Measurements from ENCODE around the gene MRPS33. TPM values are rescaled to one million over a fixed set of nuclear protein-coding genes. Genes with fewer than 3 reads are reported as not detected.

Gene MRPS33
- polyA plus RNA-seq (2013, experiment 1 of 2) = 85.4 TPM
- 89.0 TPM for polyA plus RNA-seq (2013, experiment 2 of 2)

- Histone ChIP-seq H3K27ac (ENCODE audit: low read depth, low read length) (no peak within 1 kb of the TSS), H3K9ac (ENCODE audit: low read length) (peak within 1 kb of the TSS; percentile 89), H3K27me3 (ENCODE audit: insufficient read depth, low read length, poor library complexity) (no peaks in the 10 kb centered on the region), H3K4me2 (ENCODE audit: low read length) (peak within 1 kb of the TSS; percentile 70), H2BK5ac (ENCODE audit: low read length) (peak within 1 kb of the TSS; percentile 66), H4K5ac (ENCODE audit: low read length) (peak within 1 kb of the TSS; percentile 61), H3K79me2 (ENCODE audit: control insufficient read depth, insufficient read depth, low read length) (peaks cover 2% of the 10 kb centered on the region), H3K56ac (ENCODE audit: low read length) (peak within 1 kb of the TSS; percentile 97), H3K23ac (ENCODE audit: low read length) (no peak within 1 kb of the TSS), H3K36me3 (ENCODE audit: control insufficient read depth, insufficient read depth, low read length) (no peaks in the 10 kb centered on the region), H3K4me1 (ENCODE audit: control insufficient read depth, low read depth, low read length) (peaks cover 4% of the 10 kb centered on the region), H3K4ac (ENCODE audit: low read depth, low read length) (peak within 1 kb of the TSS; percentile 17), H3K4me3 (ENCODE audit: low read length) (peak within 1 kb of the TSS; percentile 87), H3K18ac (ENCODE audit: low read length) (peak within 1 kb of the TSS; percentile 33), H2AK5ac (ENCODE audit: low read length) (no peak within 1 kb of the TSS), H2BK15ac (replicated peaks; ENCODE audit: low read depth) (no peak within 1 kb of the TSS), H2BK120ac (ENCODE audit: low read depth, low read length) (no peak within 1 kb of the TSS), H4K8ac (ENCODE audit: low read depth, low read length) (peak within 1 kb of the TSS; percentile 97), H3K79me1 (ENCODE audit: low read length) (peaks cover 7% of the 10 kb centered on the region)
- peak; percentile 98 for DNase-seq
- WGBS (ENCODE audit: extremely low coverage, insufficient coverage, low lambda C conversion rate) = no CpG with 5 or more reads among the region's 47 CpGs
Observed at GRCh38 chr7:141014524-141015395, at the start of gene MRPS33. Gene MRPS33, minus strand, starts transcription at chr7:141014952. Its CDS starts 4,319 bp downstream, at chr7:141010633.

- H2BK5ac ChIP-seq (ENCODE audit: low read length) = no peak overlapping the region
- H4K5ac ChIP-seq (ENCODE audit: low read length) = no peak overlapping the region
- H2BK120ac ChIP-seq (ENCODE audit: low read depth, low read length) = no peak overlapping the region
- H3K27me3 ChIP-seq (ENCODE audit: insufficient read depth, low read length, poor library complexity) = no peaks in the 10 kb centered on the region
- no peak overlapping the region for H3K27ac ChIP-seq (ENCODE audit: low read depth, low read length)
- no peak overlapping the region for H4K8ac ChIP-seq (ENCODE audit: low read depth, low read length)
- no peak overlapping the region for H3K4me3 ChIP-seq (ENCODE audit: low read length)
- H3K56ac ChIP-seq (ENCODE audit: low read length) = no peak overlapping the region
- H3K9ac ChIP-seq (ENCODE audit: low read length) = no peak overlapping the region
- DNase-seq = no peak
- H2BK15ac ChIP-seq (replicated peaks; ENCODE audit: low read depth) = no peak overlapping the region
- no peaks in the 10 kb centered on the region for H3K4me1 ChIP-seq (ENCODE audit: control insufficient read depth, low read depth, low read length)
- no peak overlapping the region for H3K4ac ChIP-seq (ENCODE audit: low read depth, low read length)
- H3K4me2 ChIP-seq (ENCODE audit: low read length) = no peak overlapping the region
- no peak overlapping the region for H2AK5ac ChIP-seq (ENCODE audit: low read length)
- H3K79me1 ChIP-seq (ENCODE audit: low read length) = no peaks in the 10 kb centered on the region
- H3K36me3 ChIP-seq (ENCODE audit: control insufficient read depth, insufficient read depth, low read length) = no peaks in the 10 kb centered on the region
- WGBS (ENCODE audit: extremely low coverage, insufficient coverage, low lambda C conversion rate) = no CpG with 5 or more reads among the region's 3 CpGs
- H3K79me2 ChIP-seq (ENCODE audit: control insufficient read depth, insufficient read depth, low read length) = no peaks in the 10 kb centered on the region
- no peak overlapping the region for H3K18ac ChIP-seq (ENCODE audit: low read length)
- no peak overlapping the region for H3K23ac ChIP-seq (ENCODE audit: low read length)
Observed at GRCh38 chr7:141057788-141058187, 43.0 kb upstream of the MRPS33 start.

GRCh38 chr7:141055146-141055545, 40.4 kb upstream of the MRPS33 start:
- no peak for DNase-seq
- Histone ChIP-seq H3K4me2 (ENCODE audit: low read length) (no peak overlapping the region), H3K56ac (ENCODE audit: low read length) (no peak overlapping the region), H3K4me1 (ENCODE audit: control insufficient read depth, low read depth, low read length) (no peaks in the 10 kb centered on the region), H3K79me1 (ENCODE audit: low read length) (no peaks in the 10 kb centered on the region), H2BK15ac (replicated peaks; ENCODE audit: low read depth) (no peak overlapping the region), H2AK5ac (ENCODE audit: low read length) (no peak overlapping the region), H3K4ac (ENCODE audit: low read depth, low read length) (no peak overlapping the region), H3K36me3 (ENCODE audit: control insufficient read depth, insufficient read depth, low read length) (no peaks in the 10 kb centered on the region), H3K27ac (ENCODE audit: low read depth, low read length) (no peak overlapping the region), H3K27me3 (ENCODE audit: insufficient read depth, low read length, poor library complexity) (no peaks in the 10 kb centered on the region), H3K18ac (ENCODE audit: low read length) (no peak overlapping the region), H4K5ac (ENCODE audit: low read length) (no peak overlapping the region), H3K79me2 (ENCODE audit: control insufficient read depth, insufficient read depth, low read length) (no peaks in the 10 kb centered on the region), H3K4me3 (ENCODE audit: low read length) (no peak overlapping the region), H3K23ac (ENCODE audit: low read length) (no peak overlapping the region), H2BK120ac (ENCODE audit: low read depth, low read length) (no peak overlapping the region), H3K9ac (ENCODE audit: low read length) (no peak overlapping the region), H4K8ac (ENCODE audit: low read depth, low read length) (no peak overlapping the region), H2BK5ac (ENCODE audit: low read length) (no peak overlapping the region)
- WGBS (ENCODE audit: extremely low coverage, insufficient coverage, low lambda C conversion rate) = no CpG with 5 or more reads among the region's 4 CpGs

GRCh38 chr7:141053626-141054025, 38.9 kb upstream of the MRPS33 start:
- no peak overlapping the region for H2BK5ac ChIP-seq (ENCODE audit: low read length)
- no peaks in the 10 kb centered on the region for H3K27me3 ChIP-seq (ENCODE audit: insufficient read depth, low read length, poor library complexity)
- no peak overlapping the region for H3K27ac ChIP-seq (ENCODE audit: low read depth, low read length)
- no CpG with 5 or more reads among the region's 9 CpGs for WGBS (ENCODE audit: extremely low coverage, insufficient coverage, low lambda C conversion rate)
- H3K79me1 ChIP-seq (ENCODE audit: low read length) = no peaks in the 10 kb centered on the region
- H3K79me2 ChIP-seq (ENCODE audit: control insufficient read depth, insufficient read depth, low read length) = no peaks in the 10 kb centered on the region
- no peak overlapping the region for H3K18ac ChIP-seq (ENCODE audit: low read length)
- H3K23ac ChIP-seq (ENCODE audit: low read length) = no peak overlapping the region
- no peak overlapping the region for H3K4me2 ChIP-seq (ENCODE audit: low read length)
- no peak overlapping the region for H2BK120ac ChIP-seq (ENCODE audit: low read depth, low read length)
- no peak overlapping the region for H2AK5ac ChIP-seq (ENCODE audit: low read length)
- H4K8ac ChIP-seq (ENCODE audit: low read depth, low read length) = no peak overlapping the region
- H4K5ac ChIP-seq (ENCODE audit: low read length) = no peak overlapping the region
- H3K36me3 ChIP-seq (ENCODE audit: control insufficient read depth, insufficient read depth, low read length) = no peaks in the 10 kb centered on the region
- DNase-seq = no peak
- no peaks in the 10 kb centered on the region for H3K4me1 ChIP-seq (ENCODE audit: control insufficient read depth, low read depth, low read length)
- no peak overlapping the region for H2BK15ac ChIP-seq (replicated peaks; ENCODE audit: low read depth)
- H3K9ac ChIP-seq (ENCODE audit: low read length) = no peak overlapping the region
- no peak overlapping the region for H3K56ac ChIP-seq (ENCODE audit: low read length)
- no peak overlapping the region for H3K4ac ChIP-seq (ENCODE audit: low read depth, low read length)
- H3K4me3 ChIP-seq (ENCODE audit: low read length) = no peak overlapping the region

GRCh38 chr7:141045842-141046620, 31.3 kb upstream of the MRPS33 start:
- Histone ChIP-seq H2AK5ac (ENCODE audit: low read length) (no peak overlapping the region), H3K79me2 (ENCODE audit: control insufficient read depth, insufficient read depth, low read length) (no peaks in the 10 kb centered on the region), H3K18ac (ENCODE audit: low read length) (no peak overlapping the region), H3K79me1 (ENCODE audit: low read length) (no peaks in the 10 kb centered on the region), H2BK15ac (replicated peaks; ENCODE audit: low read depth) (no peak overlapping the region), H3K27ac (ENCODE audit: low read depth, low read length) (no peak overlapping the region), H3K4me2 (ENCODE audit: low read length) (no peak overlapping the region), H4K8ac (ENCODE audit: low read depth, low read length) (no peak overlapping the region), H3K4ac (ENCODE audit: low read depth, low read length) (no peak overlapping the region), H3K23ac (ENCODE audit: low read length) (no peak overlapping the region), H3K4me1 (ENCODE audit: control insufficient read depth, low read depth, low read length) (no peaks in the 10 kb centered on the region), H3K9ac (ENCODE audit: low read length) (no peak overlapping the region), H3K56ac (ENCODE audit: low read length) (no peak overlapping the region), H3K4me3 (ENCODE audit: low read length) (no peak overlapping the region), H2BK120ac (ENCODE audit: low read depth, low read length) (no peak overlapping the region), H2BK5ac (ENCODE audit: low read length) (no peak overlapping the region), H3K36me3 (ENCODE audit: control insufficient read depth, insufficient read depth, low read length) (no peaks in the 10 kb centered on the region), H3K27me3 (ENCODE audit: insufficient read depth, low read length, poor library complexity) (no peaks in the 10 kb centered on the region), H4K5ac (ENCODE audit: low read length) (no peak overlapping the region)
- no CpG with 5 or more reads among the region's 7 CpGs for WGBS (ENCODE audit: extremely low coverage, insufficient coverage, low lambda C conversion rate)
- no peak for DNase-seq
